PC-9 (cell line): Measurements from ENCODE around the gene ADGRD1. TPM values are rescaled to one million over a fixed set of nuclear protein-coding genes. Genes with fewer than 3 reads are reported as not detected.

ENCODE experiments used
- BruUV-seq: library from RNA; stranded (reverse); fragments of 400-500 nt; replicated peaks from 2 replicates; lab custom pipeline; 2021; lab: Mats Ljungman, UMichigan
- CTCF ChIA-PET: fragments of 300-600 bp; sonication (Branson Sonifier 250); formaldehyde crosslinking; loops from one replicate; lab custom pipeline; 2022; ENCODE audit warnings: antibody characterized with exemption; lab: Charles Lee
- POLR2A ChIA-PET: fragments of 300-600 bp; sonication (Branson Sonifier 250); formaldehyde crosslinking; loops from one replicate; lab custom pipeline; 2022; ENCODE audit warnings: antibody characterized with exemption; ENCODE audit not compliant: unreplicated experiment; lab: Charles Lee
- DNase-seq, 2 experiments: peaks; one replicate each; pipeline versions ENCODE4 v3.0.0 to v3.0.0-alpha.2; 2015 to 2022; ENCODE audit warnings: mixed read lengths in 1 of 2
- H2AFZ ChIP-seq: fragments of 200-600 bp; sonication (generic); 2 replicates; pipeline ENCODE4 v1.8.1; 2017; ENCODE audit warnings: antibody characterized with exemption
- H3F3A ChIP-seq: fragments of 200-600 bp; sonication (generic); 2 replicates; pipeline ENCODE4 v1.8.1; 2017; ENCODE audit warnings: antibody characterized with exemption, mild to moderate bottlenecking, low read depth; ENCODE audit not compliant: insufficient read depth
- H3K27ac ChIP-seq: fragments of 200-600 bp; sonication (generic); 2 replicates; pipeline ENCODE4 v1.6.1; 2016; ENCODE audit warnings: mixed run types
- H3K27me3 ChIP-seq: fragments of 200-600 bp; sonication (generic); 2 replicates; pipeline ENCODE4 v1.6.1; 2016; ENCODE audit warnings: low read depth, mixed run types; ENCODE audit not compliant: insufficient read depth
- H3K36me3 ChIP-seq: fragments of 200-600 bp; sonication (generic); 2 replicates; pipeline ENCODE4 v1.6.1; 2016; ENCODE audit warnings: low read depth, mixed run types
- H3K4me1 ChIP-seq: fragments of 200-600 bp; sonication (generic); replicated peaks from 2 replicates; pipeline ENCODE4 v1.6.1; 2016; ENCODE audit warnings: mixed run types; ENCODE audit not compliant: insufficient read depth
- H3K4me2 ChIP-seq: fragments of 200-600 bp; sonication (generic); 2 replicates; pipeline ENCODE4 v1.6.1; 2017; ENCODE audit warnings: mixed run types
- H3K4me3 ChIP-seq: fragments of 200-600 bp; sonication (generic); 2 replicates; pipeline ENCODE4 v1.6.1; 2016; ENCODE audit warnings: mixed run types
- H3K79me2 ChIP-seq: fragments of 200-600 bp; sonication (generic); 2 replicates; pipeline ENCODE4 v1.6.1; 2017; ENCODE audit warnings: low read depth, mixed run types
- H3K9me2 ChIP-seq: fragments of 200-600 bp; sonication (generic); 2 replicates; pipeline ENCODE4 v1.8.1; 2017; ENCODE audit warnings: mild to moderate bottlenecking; ENCODE audit not compliant: insufficient read depth
- H3K9me3 ChIP-seq: fragments of 200-600 bp; sonication (generic); 2 replicates; pipeline ENCODE4 v1.8.1; 2016; ENCODE audit warnings: low read depth; ENCODE audit not compliant: insufficient read depth
- H4K20me1 ChIP-seq: fragments of 200-600 bp; sonication (generic); 2 replicates; pipeline ENCODE4 v1.8.1; 2017; ENCODE audit not compliant: insufficient read depth
- CTCF ChIP-seq: fragments of 200-600 bp; sonication (generic); conservative IDR thresholded peaks from 2 replicates; pipeline ENCODE4 v1.6.1; 2017; ENCODE audit warnings: mixed run types, antibody characterized with exemption, mild to moderate bottlenecking, moderate library complexity
- EZH2 ChIP-seq: fragments of 200-600 bp; sonication (generic); IDR thresholded peaks from 2 replicates; pipeline ENCODE4 v1.8.0; 2017; ENCODE audit warnings: antibody characterized with exemption, low read depth
- intact Hi-C: fragments of 100-400 bp; cut with micrococcal nuclease; formaldehyde crosslinking; loops from one replicate; pipeline ENCODE4 v1.10.0; 2022; ENCODE audit not compliant: unreplicated experiment
- total RNA-seq: library from RNA; stranded (reverse); gene quantifications from 2 replicates; pipeline ENCODE4 v1.2.3, GENCODE V29; 2021

ADGRD1 gene
- total RNA-seq, 1 experiment from 2014 or later, result not detected

GRCh38 chr12:131049549-131050339 is 96.0 kb downstream of the ADGRD1 start:
- CTCF ChIA-PET, result no interaction called here
- DNase-seq, result no peak
- Histone ChIP-seq H2AFZ (no peak overlapping the region), H3K9me3 (no peaks in the 10 kb centered on the region), H3K36me3 (no peaks in the 10 kb centered on the region), H3K4me3 (no peak overlapping the region), H3K79me2 (no peaks in the 10 kb centered on the region), H3K4me1 (no peaks in the 10 kb centered on the region), H3K27me3 (peaks cover 74% of the 10 kb centered on the region), H3F3A (no peaks in the 10 kb centered on the region), H4K20me1 (no peaks in the 10 kb centered on the region), H3K27ac (no peak overlapping the region), H3K4me2 (no peak overlapping the region), H3K9me2 (no peaks in the 10 kb centered on the region)
- no TSS peak for BruUV-seq
- TF ChIP-seq EZH2, result no peak
- no peak for TF ChIP-seq CTCF
- POLR2A ChIA-PET, result no interaction called here
- intact Hi-C loops, result no loop called here

GRCh38 chr12:131050463-131051154 is 96.9 kb downstream of the ADGRD1 start:
- no peaks in the 10 kb centered on the region for H3K9me2 ChIP-seq
- H3F3A ChIP-seq, result no peaks in the 10 kb centered on the region
- H3K27me3 ChIP-seq, result peaks cover 82% of the 10 kb centered on the region
- no peak overlapping the region for H3K27ac ChIP-seq
- intact Hi-C loops, result no loop called here
- BruUV-seq, result no TSS peak
- no peaks in the 10 kb centered on the region for H3K79me2 ChIP-seq
- TF ChIP-seq CTCF (no peak), EZH2 (no peak)
- DNase-seq, result no peak
- no peak overlapping the region for H3K4me3 ChIP-seq
- H3K9me3 ChIP-seq, result no peaks in the 10 kb centered on the region
- POLR2A ChIA-PET, result no interaction called here
- CTCF ChIA-PET, result no interaction called here
- H3K36me3 ChIP-seq, result no peaks in the 10 kb centered on the region
- H2AFZ ChIP-seq, result no peak overlapping the region
- H3K4me1 ChIP-seq, result no peaks in the 10 kb centered on the region
- no peak overlapping the region for H3K4me2 ChIP-seq
- no peaks in the 10 kb centered on the region for H4K20me1 ChIP-seq

- TF ChIP-seq EZH2, result no peak
- ChIA-PET CTCF (no interaction called here), POLR2A (no interaction called here)
These were observed 97.4 kb downstream of the ADGRD1 start for GRCh38 chr12:131051155-131051473.

More at GRCh38 chr12:131051155-131051473, 97.4 kb downstream of the ADGRD1 start:
- Histone ChIP-seq H3K9me3 (no peaks in the 10 kb centered on the region), H3K27me3 (peaks cover 87% of the 10 kb centered on the region), H3K27ac (no peak overlapping the region), H3K79me2 (no peaks in the 10 kb centered on the region), H4K20me1 (no peaks in the 10 kb centered on the region), H3K9me2 (no peaks in the 10 kb centered on the region), H3K4me2 (no peak overlapping the region), H3F3A (no peaks in the 10 kb centered on the region), H3K4me3 (no peak overlapping the region), H3K36me3 (no peaks in the 10 kb centered on the region), H3K4me1 (no peaks in the 10 kb centered on the region), H2AFZ (no peak overlapping the region)
- no TSS peak for BruUV-seq
- DNase-seq, result no peak
- intact Hi-C loops, result no loop called here
